ENCODE measurements around the gene RTP1. TPM values are rescaled to one million over a fixed set of nuclear protein-coding genes. Genes with fewer than 3 reads are reported as not detected.

RTP1 gene
- total and polyA plus RNA-seq, 5 donors from 2014 or later: not detected

DNA sequence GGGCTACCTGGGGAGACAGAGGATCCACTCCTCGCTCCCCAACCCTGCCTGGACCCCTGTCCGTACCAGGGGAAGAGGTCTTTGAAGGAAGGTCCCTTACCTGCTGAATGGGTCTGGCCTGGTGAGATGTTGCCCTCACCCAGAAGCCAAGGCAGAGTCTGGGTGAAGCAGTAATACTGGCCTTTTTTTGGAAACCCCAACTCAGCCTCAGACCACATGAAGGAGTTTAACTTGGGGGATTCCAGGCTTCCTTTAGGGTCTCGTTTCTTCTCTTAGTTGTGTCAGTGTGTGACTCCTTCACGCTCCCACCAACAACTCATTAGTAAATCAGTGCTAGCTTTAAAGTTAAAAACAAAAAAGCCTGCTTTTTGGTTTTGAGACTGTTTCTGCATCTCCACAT is 45.6 kb downstream of the RTP1 start:
- H3K27ac Mint-ChIP-seq: no peak overlapping the region
- H3K27me3 Mint-ChIP-seq: peaks cover 11% of the 10 kb centered on the region
- Histone ChIP-seq H3K4me1 (ENCODE audit: control insufficient read depth, insufficient read depth, low read length, poor library complexity, severe bottlenecking) (no peaks in the 10 kb centered on the region), H3K27ac (ENCODE audit: insufficient read depth, low read length, poor library complexity, severe bottlenecking) (no peak overlapping the region), H3K36me3 (ENCODE audit: control insufficient read depth, insufficient read depth, low read length) (no peaks in the 10 kb centered on the region), H3K27me3 (ENCODE audit: control insufficient read depth, insufficient read depth, low read length) (no peaks in the 10 kb centered on the region), H3K4me3 (ENCODE audit: low read depth, low read length) (no peak overlapping the region), H3K9me3 (ENCODE audit: control insufficient read depth in 2 of 2, low read length in 2 of 2) (peaks cover 0 to 4% of the 10 kb centered on the region in 2 experiments)
- peaks cover 0 to 5% (median 0%) of the 10 kb centered on the region in 7 donors for H3K9me3 Mint-ChIP-seq
- no peak for DNase-seq
- H3K4me3 Mint-ChIP-seq: no peak overlapping the region
- ATAC-seq (ENCODE audit: low read depth in 2 of 2): no peak
- H3K36me3 Mint-ChIP-seq: no peaks in the 10 kb centered on the region
- H3K4me1 Mint-ChIP-seq: peaks cover 0 to 18% (median 8%) of the 10 kb centered on the region in 4 donors

DNA sequence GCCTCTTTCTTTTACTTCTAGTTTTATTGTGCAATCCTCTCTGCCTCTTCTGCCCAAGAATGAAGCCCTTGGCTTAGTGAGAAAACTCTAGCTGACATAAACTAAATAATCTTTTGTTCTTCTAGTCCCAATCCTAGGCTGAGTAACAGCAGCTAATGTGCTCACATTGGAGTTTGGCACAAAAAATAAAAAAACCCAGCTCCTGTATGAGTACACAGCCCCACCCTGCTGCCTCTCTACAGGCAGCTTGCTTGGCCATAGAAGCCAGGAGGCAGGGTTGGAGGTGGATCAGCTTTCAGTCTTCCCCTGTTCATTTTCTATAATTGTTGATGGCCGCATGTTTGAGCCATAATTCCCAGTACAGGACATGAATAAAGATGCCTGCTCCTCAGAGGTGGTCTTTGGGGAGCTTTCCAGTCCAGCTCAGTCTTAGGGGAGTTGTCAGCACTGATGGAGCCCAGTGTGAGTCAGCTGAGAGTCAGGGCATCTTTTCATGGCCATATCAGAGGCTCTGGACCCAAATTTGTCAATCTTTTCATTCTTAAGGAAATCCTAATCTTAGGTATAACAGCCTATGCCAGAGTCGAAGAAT is 46.7 kb downstream of the RTP1 start:
- peaks cover 0 to 5% (median 0%) of the 10 kb centered on the region in 7 donors for H3K9me3 Mint-ChIP-seq
- H3K4me3 Mint-ChIP-seq: no peak overlapping the region

DNA sequence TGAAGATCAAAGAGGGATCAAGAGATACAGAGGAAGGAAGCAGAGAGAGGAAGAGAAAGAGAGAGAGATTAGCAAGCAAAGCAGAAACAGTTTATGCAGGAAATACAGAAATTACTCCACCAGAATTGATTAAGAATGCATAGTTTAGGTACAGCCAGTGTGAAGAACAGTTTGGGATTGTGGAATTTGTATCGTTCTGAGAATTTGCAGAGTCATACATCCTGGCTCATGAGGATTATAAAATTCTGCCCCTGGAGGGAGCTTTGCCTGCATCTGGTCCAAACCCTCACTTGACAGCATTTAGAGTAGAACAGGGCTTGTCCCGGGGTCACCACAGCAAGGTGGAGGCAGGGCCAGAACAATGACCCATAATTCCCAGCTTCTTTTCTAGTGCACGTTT is 50.1 kb downstream of the RTP1 start:
- no peaks in the 10 kb centered on the region for H3K9me3 ChIP-seq (ENCODE audit: control insufficient read depth in 2 of 2, low read length in 2 of 2)
- H3K4me3 Mint-ChIP-seq: peak overlapping the region in 1 of 4 donors; percentile 16
- H3K4me3 ChIP-seq (ENCODE audit: low read depth, low read length): peak overlapping the region; percentile 18
- H3K4me1 ChIP-seq (ENCODE audit: control insufficient read depth, insufficient read depth, low read length, poor library complexity, severe bottlenecking): no peaks in the 10 kb centered on the region
- H3K36me3 Mint-ChIP-seq: peaks cover 1% of the 10 kb centered on the region
- peaks cover 15% of the 10 kb centered on the region for H3K27me3 Mint-ChIP-seq
- DNase-seq (peak in 1 of 3 donors; percentile 33), ATAC-seq (ENCODE audit: low read depth in 2 of 2) (no peak)
- H3K27me3 ChIP-seq (ENCODE audit: control insufficient read depth, insufficient read depth, low read length): no peaks in the 10 kb centered on the region
- H3K4me1 Mint-ChIP-seq: peaks cover 0 to 21% (median 11%) of the 10 kb centered on the region in 4 donors
- no peak overlapping the region for H3K27ac ChIP-seq (ENCODE audit: insufficient read depth, low read length, poor library complexity, severe bottlenecking)
- peak overlapping the region in 1 of 3 donors; percentile 36 for H3K27ac Mint-ChIP-seq
- H3K36me3 ChIP-seq (ENCODE audit: control insufficient read depth, insufficient read depth, low read length): no peaks in the 10 kb centered on the region
- no peaks in the 10 kb centered on the region for H3K9me3 Mint-ChIP-seq

More for the DNA sequence above, 46.7 kb downstream of the RTP1 start:
- Histone ChIP-seq H3K27ac (ENCODE audit: insufficient read depth, low read length, poor library complexity, severe bottlenecking) (no peak overlapping the region), H3K27me3 (ENCODE audit: control insufficient read depth, insufficient read depth, low read length) (no peaks in the 10 kb centered on the region), H3K9me3 (ENCODE audit: control insufficient read depth in 2 of 2, low read length in 2 of 2) (peaks cover 0 to 4% of the 10 kb centered on the region in 2 experiments), H3K36me3 (ENCODE audit: control insufficient read depth, insufficient read depth, low read length) (no peaks in the 10 kb centered on the region), H3K4me1 (ENCODE audit: control insufficient read depth, insufficient read depth, low read length, poor library complexity, severe bottlenecking) (no peaks in the 10 kb centered on the region), H3K4me3 (ENCODE audit: low read depth, low read length) (no peak overlapping the region)
- peaks cover 0 to 21% (median 11%) of the 10 kb centered on the region in 4 donors for H3K4me1 Mint-ChIP-seq
- ATAC-seq (ENCODE audit: low read depth in 2 of 2): no peak
- H3K27ac Mint-ChIP-seq: peak overlapping the region in 1 of 3 donors; percentile 47
- no peak for DNase-seq
- no peaks in the 10 kb centered on the region for H3K36me3 Mint-ChIP-seq
- H3K27me3 Mint-ChIP-seq: peaks cover 11% of the 10 kb centered on the region

Other genes starting within 250 kb of the RTP1 start
- 4.2 TPM for gene RPL39L, start 58.0 kb upstream of the RTP1 start, total RNA-seq
- gene RPL39L, start 58.0 kb upstream of the RTP1 start, polyA plus RNA-seq: 10 to 100 TPM; 23.2 to 43.7 (median 29.8) TPM
- gene MASP1, start 94.3 kb downstream of the RTP1 start, total RNA-seq: not detected
- gene MASP1, start 94.3 kb downstream of the RTP1 start, polyA plus RNA-seq: not detected
- 4.6 TPM for gene RTP4, start 170.9 kb downstream of the RTP1 start, total RNA-seq
- 10 to 100 TPM; 14.7 to 27.7 (median 21.2) TPM for gene RTP4, start 170.9 kb downstream of the RTP1 start, polyA plus RNA-seq

Data from CD4-positive, CD25-positive, alpha-beta regulatory T cell (primary cell).